ENCODE results near the gene LRRC46.

DNA sequence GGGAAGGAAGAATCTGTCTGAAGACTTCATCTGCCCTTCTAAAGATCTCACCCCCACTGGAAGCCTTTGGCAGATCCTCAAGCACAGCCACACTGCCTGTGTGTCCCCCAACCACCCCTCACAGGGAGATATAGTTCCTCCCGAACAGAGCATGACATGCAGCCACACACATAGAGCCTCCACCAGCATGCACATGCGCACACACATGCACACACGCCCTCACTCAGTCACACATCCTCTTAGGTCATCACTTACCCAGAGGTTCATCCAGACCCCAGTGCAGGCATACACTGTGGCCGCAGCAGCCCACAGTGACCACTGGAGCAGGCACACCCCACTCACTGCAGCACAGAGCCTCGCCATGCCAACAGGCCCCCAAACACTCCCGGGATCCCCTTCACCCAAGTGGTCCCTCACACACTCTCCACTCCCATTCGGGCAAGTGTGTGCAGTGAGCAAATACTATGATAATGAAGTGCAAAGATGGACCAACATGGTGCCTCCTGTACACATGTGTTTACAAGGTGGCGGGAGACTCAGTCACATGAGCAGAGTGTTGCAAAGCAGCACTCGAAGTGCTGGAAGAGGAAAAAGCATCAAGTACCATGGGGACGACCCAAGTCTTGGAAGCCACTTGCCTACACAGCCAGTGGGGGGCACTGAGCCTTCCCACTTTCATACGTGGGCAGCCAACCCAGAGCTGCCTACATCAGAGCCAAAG lies 36.5 kb downstream of the LRRC46 start:
- TF ChIP-seq CTCF (conservative IDR thresholded peaks at IDR 0.05; ENCODE audit: low read depth, low read length) (no peak), SMC3 (IDR thresholded peaks at IDR 0.05; ENCODE audit: low read depth, low read length) (no peak), POLR2A (IDR thresholded peaks at IDR 0.05; ENCODE audit: low read depth, low read length) (no peak), RAD21 (IDR thresholded peaks at IDR 0.05; ENCODE audit: low read length) (no peak), BHLHE40 (IDR thresholded peaks at IDR 0.05; ENCODE audit: low read depth, low read length) (no peak), CHD1 (IDR thresholded peaks at IDR 0.05; ENCODE audit: low read depth, low read length) (no peak), MAFK (IDR thresholded peaks at IDR 0.05; ENCODE audit: low read depth, low read length) (no peak), MXI1 (IDR thresholded peaks at IDR 0.05; ENCODE audit: borderline replicate concordance, low read depth, low read length) (no peak), ELK1 (IDR thresholded peaks at IDR 0.05; ENCODE audit: borderline replicate concordance, low read depth, low read length) (no peak), RFX5 (IDR thresholded peaks at IDR 0.05; ENCODE audit: low read depth, low read length) (no peak), FOS (IDR thresholded peaks at IDR 0.05; ENCODE audit: low read depth, low read length) (no peak), MAZ (IDR thresholded peaks at IDR 0.05; ENCODE audit: borderline replicate concordance, low read depth, low read length) (no peak), CEBPB (IDR thresholded peaks at IDR 0.05; ENCODE audit: low read depth, low read length) (no peak)
- TF ChIP-seq, protein P1, sequence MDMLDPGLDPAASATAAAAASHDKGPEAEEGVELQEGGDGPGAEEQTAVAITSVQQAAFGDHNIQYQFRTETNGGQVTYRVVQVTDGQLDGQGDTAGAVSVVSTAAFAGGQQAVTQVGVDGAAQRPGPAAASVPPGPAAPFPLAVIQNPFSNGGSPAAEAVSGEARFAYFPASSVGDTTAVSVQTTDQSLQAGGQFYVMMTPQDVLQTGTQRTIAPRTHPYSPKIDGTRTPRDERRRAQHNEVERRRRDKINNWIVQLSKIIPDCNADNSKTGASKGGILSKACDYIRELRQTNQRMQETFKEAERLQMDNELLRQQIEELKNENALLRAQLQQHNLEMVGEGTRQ (IDR thresholded peaks at IDR 0.05; ENCODE audit: low read depth, low read length): no peak

All from IMR-90 (cell line).